Stimulated activated naive CD8-positive, alpha-beta T cell treated with anti-CD3 and anti-CD28 coated beads, Interleukin-15, Interleukin-2, amounts not matched to agents 100 U/mL and 50 U/mL, for 24 hours (primary cell): ENCODE results near the gene ST8SIA3.
A peak's percentile ranks its signal among the peaks of the same experiment; 100 is the strongest.

Experiments used
- ATAC-seq: fragments of 150-1000 bp; cut with Tn5 transposase; one replicate; pipeline ENCODE4 v1.10.0; 2021
- DNase-seq: peaks from one replicate; pipeline ENCODE4 v3.0.0; 2021

Gene ST8SIA3

DNA sequence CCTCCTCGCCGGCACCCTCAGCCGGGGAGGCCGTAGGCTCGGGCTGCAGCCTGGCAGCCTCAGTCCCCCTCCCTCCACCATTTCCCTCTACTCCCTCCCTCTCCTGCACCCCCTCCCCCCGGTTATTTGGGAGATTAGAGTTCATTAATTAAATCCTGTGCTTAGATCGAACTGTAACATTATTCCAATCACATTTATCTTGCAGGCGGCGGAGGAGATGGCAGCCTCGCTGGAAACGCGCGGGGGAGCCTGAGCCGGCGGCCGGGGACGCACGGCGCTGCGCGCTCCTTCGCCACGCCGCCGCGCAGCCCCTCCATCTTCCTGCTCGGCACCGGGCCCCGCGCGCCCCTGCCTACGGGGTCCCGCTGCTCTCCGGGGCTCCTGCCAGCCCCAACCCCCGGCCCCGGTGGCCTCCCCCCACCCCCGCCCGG lies at the start of gene ST8SIA3:
ST8SIA3 (plus strand) TSS at position 287 of the 431 bp plus-strand sequence. CDS start 290 bp downstream, outside the sequence.
- DNase-seq, result no peak
- ATAC-seq, result no peak

DNA sequence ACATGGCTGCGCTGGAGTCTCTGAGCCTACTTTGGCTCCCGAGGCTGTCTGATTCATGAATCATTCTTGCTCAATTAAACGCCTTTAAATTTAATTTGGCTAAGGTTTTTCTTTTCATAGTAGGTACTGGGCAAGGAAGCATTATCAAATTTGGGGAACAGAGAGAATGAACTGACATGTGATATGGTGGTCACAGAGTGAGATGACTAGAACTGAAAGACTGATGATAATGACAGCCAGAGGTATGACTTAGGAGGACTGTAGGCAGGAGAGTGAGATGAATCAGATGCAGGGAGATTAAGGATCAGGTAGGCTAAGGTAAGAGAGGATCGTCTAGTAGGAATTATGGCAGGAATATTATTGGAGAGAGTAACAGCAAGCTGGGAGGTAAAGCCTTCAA lies 40.9 kb upstream of the ST8SIA3 start:
- DNase-seq, result no peak
- no peak for ATAC-seq

DNA sequence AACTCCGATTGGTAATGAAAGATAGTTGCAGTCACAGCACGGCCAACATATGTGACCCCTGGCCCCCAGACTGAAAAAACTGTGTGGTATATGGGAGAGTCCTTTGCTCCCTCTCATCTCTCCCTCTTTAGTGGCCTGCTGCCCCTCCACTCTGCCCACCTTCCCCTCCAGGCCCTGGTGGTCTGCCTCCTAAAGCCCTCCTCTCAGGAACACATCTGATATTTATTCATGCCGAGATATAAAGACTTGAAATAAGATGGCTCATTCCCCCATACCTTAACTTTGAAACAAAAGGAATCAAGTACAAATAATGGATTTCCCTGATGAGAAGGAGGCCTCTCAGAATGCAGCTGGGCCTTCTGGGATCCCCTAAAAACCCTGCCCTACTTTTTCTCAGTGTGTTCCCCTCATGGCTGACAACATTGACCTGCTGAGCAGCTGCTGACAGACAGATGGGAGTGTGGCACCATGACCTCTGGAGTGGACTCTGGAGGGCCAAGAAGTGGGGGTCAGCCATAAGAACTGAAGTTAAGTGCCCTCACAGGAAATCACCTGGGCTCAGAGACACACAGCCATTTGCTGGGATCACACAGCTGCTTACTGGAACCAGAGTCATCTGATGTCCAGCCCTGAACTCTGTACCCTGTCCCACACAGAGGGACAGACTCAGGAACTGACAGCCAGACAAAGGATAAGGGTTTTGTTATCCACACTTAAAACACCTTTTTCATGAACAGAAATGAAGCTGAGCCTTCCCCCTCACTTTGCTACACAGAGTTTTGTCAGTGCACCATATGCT lies 39.8 kb upstream of the ST8SIA3 start:
- DNase-seq, result no peak
- ATAC-seq, result no peak

- no peak for ATAC-seq
- no peak for DNase-seq
These were observed 31.8 kb upstream of the ST8SIA3 start for GRCh38 chr18:57320603-57321002.

DNA sequence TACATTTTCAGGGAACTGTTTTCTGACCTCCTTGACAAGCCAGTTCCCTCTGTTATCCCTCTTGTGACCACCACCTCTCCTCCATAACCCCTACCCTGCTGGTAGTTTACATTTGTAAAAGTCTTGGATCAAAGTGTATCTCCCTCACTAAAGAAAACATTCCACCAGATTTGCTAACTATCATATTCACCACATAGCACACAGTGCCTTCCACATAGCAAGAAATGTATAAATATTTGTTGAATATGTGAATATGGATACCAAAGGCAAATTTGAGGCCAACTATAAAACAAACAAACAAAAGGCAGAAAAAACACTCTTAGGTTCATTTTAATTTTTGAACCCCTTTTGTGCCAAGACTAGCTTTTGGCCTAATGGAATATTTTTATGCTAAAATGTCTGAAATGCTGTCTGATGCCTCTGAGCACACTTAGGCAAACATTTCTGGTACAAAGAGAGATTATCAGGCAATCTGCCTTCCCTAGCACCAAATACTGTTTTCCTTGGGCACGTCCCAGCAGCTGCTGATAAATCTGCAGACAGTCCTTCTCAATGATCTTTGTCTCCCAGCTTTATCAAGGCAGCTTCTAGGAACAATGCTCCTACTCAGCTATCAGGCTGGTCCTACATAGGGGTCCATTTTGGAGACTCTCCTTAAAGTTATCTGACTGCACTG lies 26.7 kb upstream of the ST8SIA3 start:
- DNase-seq (no peak), ATAC-seq (no peak)

GRCh38 chr18:57326718-57327323 lies 25.5 kb upstream of the ST8SIA3 start:
- ATAC-seq, result no peak

GRCh38 chr18:57328665-57329064 lies 23.7 kb upstream of the ST8SIA3 start:
- ATAC-seq, result no peak
- DNase-seq, result no peak

More at GRCh38 chr18:57326718-57327323, 25.5 kb upstream of the ST8SIA3 start:
- no peak for DNase-seq

GRCh38 chr18:57329856-57330255 lies 22.5 kb upstream of the ST8SIA3 start:
- ATAC-seq, result no peak

GRCh38 chr18:57331718-57332117 lies 20.6 kb upstream of the ST8SIA3 start:
- DNase-seq (no peak), ATAC-seq (no peak)

More at GRCh38 chr18:57329856-57330255, 22.5 kb upstream of the ST8SIA3 start:
- DNase-seq, result no peak

GRCh38 chr18:57333940-57334339 lies 18.4 kb upstream of the ST8SIA3 start:
- DNase-seq, result no peak
- ATAC-seq, result no peak

GRCh38 chr18:57334383-57334782 lies 18.0 kb upstream of the ST8SIA3 start:
- DNase-seq (no peak), ATAC-seq (no peak)

GRCh38 chr18:57336343-57336742 lies 16.0 kb upstream of the ST8SIA3 start:
- no peak for DNase-seq
- no peak for ATAC-seq

DNA sequence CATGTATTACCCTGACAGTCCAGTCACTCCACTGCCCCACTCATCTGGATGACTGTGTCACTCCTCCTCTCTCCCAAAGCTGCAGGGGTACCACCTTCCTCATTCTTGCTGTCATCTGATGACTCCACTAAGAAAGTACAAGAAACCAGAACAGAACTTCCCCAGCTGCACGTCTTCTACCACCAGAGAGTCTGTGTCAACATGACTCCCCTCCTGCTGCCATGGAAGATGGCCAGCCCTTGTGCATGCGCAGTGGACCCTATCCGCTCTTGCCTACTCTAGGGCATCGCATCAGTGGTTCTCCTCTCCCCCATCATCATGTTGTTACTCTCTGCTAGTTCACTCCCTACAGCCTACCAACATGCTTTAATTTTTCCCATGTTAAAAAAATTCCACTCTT lies 14.5 kb upstream of the ST8SIA3 start:
- DNase-seq, result no peak
- ATAC-seq, result no peak

DNA sequence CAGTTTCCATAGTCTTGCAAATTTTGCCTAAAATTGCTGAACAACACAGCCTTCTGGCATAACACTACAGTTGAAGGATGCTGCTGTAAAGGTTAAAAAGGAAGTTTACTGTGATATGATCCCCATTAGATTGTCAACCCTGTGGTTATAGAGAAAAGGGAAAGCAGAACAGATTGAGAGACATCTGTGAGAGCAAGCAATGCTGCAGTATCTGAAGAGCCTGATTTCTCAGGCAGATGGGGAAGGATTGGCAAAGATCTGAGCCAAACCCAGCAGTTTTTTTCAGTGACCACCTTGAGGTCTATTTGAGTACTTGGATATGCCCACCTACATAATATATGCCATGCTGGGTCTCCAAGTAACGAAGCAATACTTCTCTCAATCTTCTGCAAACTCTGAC lies 8.5 kb upstream of the ST8SIA3 start:
- ATAC-seq (no peak), DNase-seq (no peak)

- no peak for ATAC-seq
- no peak for DNase-seq
These were observed 5.5 kb upstream of the ST8SIA3 start for GRCh38 chr18:57346876-57347275.

- DNase-seq, result no peak
- ATAC-seq, result no peak
These were observed 4.6 kb upstream of the ST8SIA3 start for GRCh38 chr18:57347784-57348183.

DNA sequence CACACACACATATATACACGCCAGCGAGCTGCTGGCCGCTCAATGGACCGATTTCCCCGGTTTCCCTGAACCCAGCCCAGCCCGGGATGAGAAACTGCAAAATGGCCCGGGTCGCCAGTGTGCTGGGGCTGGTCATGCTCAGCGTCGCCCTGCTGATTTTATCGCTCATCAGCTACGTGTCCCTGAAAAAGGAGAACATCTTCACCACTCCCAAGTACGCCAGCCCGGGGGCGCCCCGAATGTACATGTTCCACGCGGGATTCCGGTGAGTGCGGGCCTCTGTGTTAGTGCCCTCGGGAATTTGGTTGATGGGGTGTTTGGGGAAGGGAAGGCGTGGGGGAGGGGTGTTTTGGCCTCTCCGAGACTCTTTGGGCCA lies 392 bp downstream of the ST8SIA3 start:
- no peak for ATAC-seq

DNA sequence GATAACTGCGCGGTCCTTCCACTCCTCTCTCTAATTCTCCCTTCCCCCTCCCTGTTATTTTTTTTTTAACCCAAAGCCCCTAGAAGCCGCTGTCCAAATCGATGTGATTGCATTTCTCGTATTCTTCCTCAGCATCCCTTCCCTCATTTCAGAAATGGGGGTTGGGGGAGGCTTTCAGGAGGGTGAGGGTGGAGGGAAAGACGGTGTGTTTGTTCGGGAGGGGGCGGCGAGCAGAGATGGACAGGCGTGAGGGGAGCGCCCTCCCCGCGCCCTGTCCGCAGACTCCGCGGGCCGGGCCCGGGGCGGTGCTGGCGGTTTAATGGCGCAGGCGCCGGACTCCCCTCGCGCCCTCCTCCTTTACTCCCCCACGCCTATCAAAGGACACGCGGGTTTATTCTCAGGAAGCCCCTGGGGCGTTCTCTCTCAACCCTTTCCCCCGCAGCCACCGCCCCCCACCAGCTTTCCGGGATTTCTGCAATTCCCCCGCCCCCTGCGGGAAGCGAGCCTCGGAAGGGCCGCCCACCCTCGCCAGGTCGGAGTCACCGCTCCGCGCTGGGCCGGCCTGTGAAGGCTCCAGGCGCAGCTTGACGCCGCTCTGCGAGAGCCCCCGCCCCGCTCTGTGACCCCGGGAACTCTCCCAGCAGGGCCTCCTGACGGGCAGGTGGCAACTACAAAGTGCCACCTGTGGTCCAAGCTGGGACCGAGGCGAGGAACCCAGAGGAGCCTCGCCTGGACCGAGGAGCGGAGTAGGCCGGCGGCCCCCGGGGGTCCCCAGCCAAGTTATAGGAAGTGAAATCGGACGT lies 981 bp downstream of the ST8SIA3 start:
- no peak for DNase-seq
- no peak for ATAC-seq

More for the DNA sequence above, 392 bp downstream of the ST8SIA3 start:
- no peak for DNase-seq

DNA sequence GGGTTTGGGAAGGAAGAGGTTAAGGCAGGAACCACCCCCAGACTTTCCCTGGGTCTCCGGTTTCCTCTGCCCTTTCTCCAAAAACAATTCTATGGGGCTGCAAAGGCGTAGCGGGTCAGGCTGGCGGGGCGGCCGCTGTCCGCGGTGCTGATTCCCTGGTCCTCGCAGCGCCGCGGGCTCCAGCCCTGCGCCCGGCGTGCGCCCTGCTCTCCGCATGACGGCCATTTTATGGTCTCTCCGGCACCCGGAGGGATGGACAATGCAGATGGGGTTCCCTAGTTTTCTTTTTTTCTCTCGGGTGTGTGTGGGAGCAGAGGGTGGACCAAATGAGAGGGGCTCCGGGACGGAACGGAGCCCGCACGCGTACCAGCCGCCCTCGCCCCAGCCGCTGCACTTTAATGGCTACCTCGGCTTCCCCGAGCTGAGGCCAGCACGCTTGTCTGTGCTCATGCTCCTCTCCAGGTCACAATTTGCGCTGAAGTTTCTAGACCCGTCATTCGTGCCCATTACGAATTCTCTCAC lies 1.6 kb downstream of the ST8SIA3 start:
- DNase-seq, result peak; percentile 49
- ATAC-seq, result no peak

DNA sequence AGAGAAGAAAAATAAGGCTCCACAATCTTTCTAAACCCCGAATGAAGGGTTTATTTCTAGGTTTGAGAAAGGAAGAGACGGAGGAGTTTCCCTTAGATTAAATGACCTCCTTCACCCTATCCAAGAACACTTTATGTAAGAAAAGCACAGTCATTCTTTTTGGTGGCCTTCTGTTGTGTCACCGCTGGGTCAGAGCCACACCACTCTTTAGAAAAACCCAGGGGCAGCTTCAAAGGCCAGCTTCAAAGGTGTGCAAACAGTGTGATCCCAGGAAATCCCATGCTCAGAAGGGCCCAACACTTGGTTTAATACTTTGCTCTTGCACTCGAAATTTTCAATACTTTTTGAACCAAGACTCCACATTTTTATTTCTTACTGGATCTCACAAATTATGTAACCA lies 7.1 kb downstream of the ST8SIA3 start:
- ATAC-seq, result no peak
- DNase-seq, result no peak

GRCh38 chr18:57362714-57363113 lies 10.4 kb downstream of the ST8SIA3 start:
- DNase-seq (no peak), ATAC-seq (no peak)

DNA sequence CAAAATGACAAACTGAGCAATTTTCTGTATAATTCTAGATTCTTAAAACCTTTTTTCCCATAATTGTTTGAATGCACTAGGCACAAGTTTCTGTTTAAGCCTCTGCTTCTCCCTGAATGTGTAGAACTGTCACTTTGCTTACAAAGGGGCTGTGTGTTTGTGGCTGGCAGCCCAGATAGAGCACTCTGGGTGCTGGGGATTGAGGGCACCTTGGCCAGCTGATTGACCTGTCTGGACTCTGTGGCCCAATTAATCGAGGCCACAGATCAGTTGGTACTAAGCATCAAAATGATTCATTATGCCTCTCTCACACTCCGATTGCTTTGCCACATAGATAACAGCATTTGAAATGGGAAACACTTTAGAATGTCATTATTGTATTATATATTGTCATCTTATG lies 12.1 kb downstream of the ST8SIA3 start:
- ATAC-seq, result no peak

More for the DNA sequence above, 12.1 kb downstream of the ST8SIA3 start:
- no peak for DNase-seq
